Activated CD4-positive, alpha-beta T cell treated with anti-CD3 and anti-CD28 coated beads for 24 hours (primary cell): ENCODE results near the gene TFF3.

ENCODE experiments used
- DNase-seq, 2 donors: peaks; one replicate each; pipeline ENCODE4 v3.0.0-alpha.2; 2020; ENCODE audit warnings: low read depth in 2 of 2

Gene TFF3

GRCh38 chr21:42346866-42347600 lies 31.8 kb upstream of the TFF3 start:
- DNase-seq, result no peak

GRCh38 chr21:42346441-42346840 lies 31.2 kb upstream of the TFF3 start:
- DNase-seq, result no peak

GRCh38 chr21:42344631-42345030 lies 29.4 kb upstream of the TFF3 start:
- DNase-seq, result no peak

GRCh38 chr21:42343963-42344510 lies 28.8 kb upstream of the TFF3 start:
- DNase-seq, result no peak

GRCh38 chr21:42343556-42343955 lies 28.3 kb upstream of the TFF3 start:
- DNase-seq, result no peak

GRCh38 chr21:42343101-42343500 lies 27.9 kb upstream of the TFF3 start:
- no peak for DNase-seq

- DNase-seq, result no peak
Observed at GRCh38 chr21:42341776-42342542, 26.8 kb upstream of the TFF3 start.

GRCh38 chr21:42340187-42341050 lies 25.2 kb upstream of the TFF3 start:
- DNase-seq, result no peak

- DNase-seq, result no peak
Observed at GRCh38 chr21:42338729-42339715, 23.8 kb upstream of the TFF3 start.

- peak; percentile 73 to 82 for DNase-seq
Observed at GRCh38 chr21:42337830-42338728, 22.9 kb upstream of the TFF3 start.

GRCh38 chr21:42337276-42337675 lies 22.1 kb upstream of the TFF3 start:
- DNase-seq, result no peak

GRCh38 chr21:42336054-42336453 lies 20.8 kb upstream of the TFF3 start:
- DNase-seq, result no peak

- no peak for DNase-seq
Observed at GRCh38 chr21:42332557-42333317, 17.5 kb upstream of the TFF3 start.

GRCh38 chr21:42331660-42332059 lies 16.5 kb upstream of the TFF3 start:
- DNase-seq, result no peak

- no peak for DNase-seq
Observed at GRCh38 chr21:42330380-42331371, 15.5 kb upstream of the TFF3 start.

- DNase-seq, result no peak
Observed at GRCh38 chr21:42324896-42325295, 9.7 kb upstream of the TFF3 start.

GRCh38 chr21:42321845-42322244 lies 6.6 kb upstream of the TFF3 start:
- DNase-seq, result no peak

- DNase-seq, result no peak
Observed at GRCh38 chr21:42321231-42321630, 6.0 kb upstream of the TFF3 start.
